ENCODE measurements around the gene CAMK2N1. TPM values are rescaled to one million over a fixed set of nuclear protein-coding genes. Genes with fewer than 3 reads are reported as not detected.
A peak's percentile ranks its signal among the peaks of the same experiment; 100 is the strongest.
"Not testable (repeated sequence)": the region's sequence is repeated elsewhere in the genome, so short reads cannot be mapped to it uniquely, and the experiment has no call there.

The CAMK2N1 gene
- total RNA-seq, 3 donors from 2014 or later = 5.6 to 26.9 (median 17.0) TPM

DNA sequence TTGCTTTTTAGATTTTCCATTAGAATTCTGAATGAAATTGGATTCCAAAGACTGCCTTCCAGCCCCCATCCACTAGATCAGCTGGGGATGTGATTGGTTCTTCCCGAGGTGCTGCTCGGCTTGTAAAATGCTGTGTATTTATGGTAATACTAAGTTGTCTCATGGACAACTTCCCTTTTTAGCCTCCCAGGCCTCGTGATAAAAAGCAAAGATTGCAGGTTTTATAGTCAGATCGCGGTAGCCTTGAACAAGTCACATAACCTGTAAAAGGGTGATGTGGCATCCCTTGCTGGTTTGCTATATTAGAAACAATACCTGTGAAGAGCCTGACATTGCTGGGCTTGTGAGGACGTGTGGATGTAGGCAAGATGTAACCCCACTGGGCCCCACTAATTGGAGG is 11.5 kb upstream of the CAMK2N1 start:
- TF ChIP-seq POLR2A (IDR thresholded peaks at IDR 0.05) (no peak), POLR2AphosphoS5 (IDR thresholded peaks at IDR 0.05) (no peak)
- TF ChIP-seq, protein P1, sequence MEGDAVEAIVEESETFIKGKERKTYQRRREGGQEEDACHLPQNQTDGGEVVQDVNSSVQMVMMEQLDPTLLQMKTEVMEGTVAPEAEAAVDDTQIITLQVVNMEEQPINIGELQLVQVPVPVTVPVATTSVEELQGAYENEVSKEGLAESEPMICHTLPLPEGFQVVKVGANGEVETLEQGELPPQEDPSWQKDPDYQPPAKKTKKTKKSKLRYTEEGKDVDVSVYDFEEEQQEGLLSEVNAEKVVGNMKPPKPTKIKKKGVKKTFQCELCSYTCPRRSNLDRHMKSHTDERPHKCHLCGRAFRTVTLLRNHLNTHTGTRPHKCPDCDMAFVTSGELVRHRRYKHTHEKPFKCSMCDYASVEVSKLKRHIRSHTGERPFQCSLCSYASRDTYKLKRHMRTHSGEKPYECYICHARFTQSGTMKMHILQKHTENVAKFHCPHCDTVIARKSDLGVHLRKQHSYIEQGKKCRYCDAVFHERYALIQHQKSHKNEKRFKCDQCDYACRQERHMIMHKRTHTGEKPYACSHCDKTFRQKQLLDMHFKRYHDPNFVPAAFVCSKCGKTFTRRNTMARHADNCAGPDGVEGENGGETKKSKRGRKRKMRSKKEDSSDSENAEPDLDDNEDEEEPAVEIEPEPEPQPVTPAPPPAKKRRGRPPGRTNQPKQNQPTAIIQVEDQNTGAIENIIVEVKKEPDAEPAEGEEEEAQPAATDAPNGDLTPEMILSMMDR (IDR thresholded peaks at IDR 0.05) = no peak
- intact Hi-C loops (cut with DNase I; ENCODE audit: low total_unique reads) = loop anchor here (10.0 kb wide), 1 partner anchor 123 kb away; no protein-coding TSS in a partner anchor
- H3K4me1 ChIP-seq = no peaks in the 10 kb centered on the region
- H3K36me3 ChIP-seq = peaks cover 9% of the 10 kb centered on the region
- H3K9me3 ChIP-seq = no peaks in the 10 kb centered on the region
- no peaks in the 10 kb centered on the region for H3K27me3 ChIP-seq
- no peak overlapping the region for H3K27ac ChIP-seq
- no peak overlapping the region for H3K4me3 ChIP-seq
- DNase-seq (ENCODE audit: low spot score in 2 of 2) = no peak

GRCh38 chr1:20496725-20497383 is 10.8 kb upstream of the CAMK2N1 start:
- H3K9me3 ChIP-seq; H3K36me3 ChIP-seq; DNase-seq (ENCODE audit: low spot score in 2 of 2); H3K4me1 ChIP-seq; H3K4me3 ChIP-seq; H3K27ac ChIP-seq; H3K27me3 ChIP-seq: not testable (repeated sequence)
- intact Hi-C loops (cut with DNase I; ENCODE audit: low total_unique reads) = loop anchor here (10.0 kb wide), 1 partner anchor 122 kb away; no protein-coding TSS in a partner anchor

- no peaks in the 10 kb centered on the region for H3K27me3 ChIP-seq
- no peak overlapping the region for H3K27ac ChIP-seq
- peaks cover 9% of the 10 kb centered on the region for H3K36me3 ChIP-seq
- intact Hi-C loops (cut with DNase I; ENCODE audit: low total_unique reads) = loop anchor here (10.0 kb wide), 1 partner anchor 121 kb away; no protein-coding TSS in a partner anchor
- H3K4me3 ChIP-seq = no peak overlapping the region
- TF ChIP-seq POLR2A (IDR thresholded peaks at IDR 0.05) = no peak
- no peak for TF ChIP-seq POLR2AphosphoS5 (IDR thresholded peaks at IDR 0.05)
- TF ChIP-seq, protein P1 (IDR thresholded peaks at IDR 0.05) = no peak
- H3K9me3 ChIP-seq = no peaks in the 10 kb centered on the region
- no peak for DNase-seq (ENCODE audit: low spot score in 2 of 2)
- H3K4me1 ChIP-seq = no peaks in the 10 kb centered on the region
Observed at GRCh38 chr1:20496241-20496661, 10.2 kb upstream of the CAMK2N1 start.

DNA sequence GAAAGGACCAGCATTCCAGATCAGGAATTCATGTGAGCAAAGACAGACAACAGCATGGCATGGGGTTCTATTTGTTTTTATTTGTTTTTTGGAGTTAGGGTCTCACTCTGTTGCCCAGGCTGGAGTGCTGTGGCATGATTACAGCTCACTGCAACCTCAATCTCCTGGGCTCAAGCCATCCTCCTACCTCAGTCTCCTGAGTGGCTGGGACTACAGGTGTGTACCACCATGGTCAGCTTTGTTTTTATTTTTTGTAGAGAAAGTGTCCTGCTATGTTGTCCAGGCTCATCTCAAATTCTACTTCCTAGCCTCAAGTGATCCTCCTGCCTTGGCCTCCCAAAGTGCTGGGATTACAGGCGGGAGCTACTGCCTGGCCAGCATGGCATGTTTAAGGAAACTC is 9.7 kb upstream of the CAMK2N1 start:
- H3K36me3 ChIP-seq = peaks cover 8% of the 10 kb centered on the region
- TF ChIP-seq POLR2A (IDR thresholded peaks at IDR 0.05) (no peak), POLR2AphosphoS5 (IDR thresholded peaks at IDR 0.05) (no peak)
- TF ChIP-seq, protein P1 (IDR thresholded peaks at IDR 0.05) = no peak
- no peak overlapping the region for H3K27ac ChIP-seq
- intact Hi-C loops (cut with DNase I; ENCODE audit: low total_unique reads) = loop anchor here (10.0 kb wide), 1 partner anchor 121 kb away; no protein-coding TSS in a partner anchor
- H3K4me3 ChIP-seq = no peak overlapping the region
- no peaks in the 10 kb centered on the region for H3K4me1 ChIP-seq
- H3K27me3 ChIP-seq = no peaks in the 10 kb centered on the region
- DNase-seq (ENCODE audit: low spot score in 2 of 2) = no peak
- H3K9me3 ChIP-seq = no peaks in the 10 kb centered on the region

DNA sequence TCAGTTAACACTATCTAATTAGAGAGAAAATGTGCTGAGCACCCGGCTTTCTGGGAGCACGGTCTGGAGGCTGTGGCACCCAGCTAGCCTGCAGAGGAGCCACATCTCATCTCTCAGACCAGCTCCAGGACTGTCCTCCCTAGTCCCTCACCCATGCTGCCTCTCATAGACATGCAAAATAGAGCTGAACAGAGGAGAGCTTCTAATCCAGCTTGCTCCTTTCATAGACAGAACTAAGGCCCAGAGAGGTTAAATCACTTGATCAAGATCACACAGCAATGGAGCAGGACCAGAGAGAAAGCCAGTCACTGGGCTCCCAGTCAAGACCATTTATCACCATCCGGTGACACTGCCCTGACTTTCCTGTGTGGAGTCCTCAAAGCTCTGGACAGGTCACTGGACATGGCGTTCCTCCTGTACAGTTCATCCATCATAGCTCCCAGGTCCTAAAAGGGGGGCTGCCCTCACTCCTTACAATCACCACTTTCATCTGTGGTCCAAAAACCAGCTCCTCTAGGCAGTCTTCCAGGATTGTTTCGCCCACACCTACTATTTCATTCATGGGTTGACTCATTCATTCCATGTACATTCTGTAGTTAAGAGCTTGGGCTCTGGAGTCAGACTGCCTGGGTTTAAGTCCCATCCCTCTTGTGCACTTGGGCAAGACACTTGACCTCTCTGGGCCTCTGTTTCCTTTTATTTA is 8.8 kb upstream of the CAMK2N1 start:
- peak in 1 of 3 donors; percentile 14 for TF ChIP-seq POLR2AphosphoS5 (IDR thresholded peaks at IDR 0.05)
- TF ChIP-seq POLR2A (IDR thresholded peaks at IDR 0.05) = no peak
- TF ChIP-seq, protein P1 (IDR thresholded peaks at IDR 0.05) = no peak
- Histone ChIP-seq H3K27ac (no peak overlapping the region), H3K4me3 (no peak overlapping the region), H3K27me3 (no peaks in the 10 kb centered on the region), H3K9me3 (no peaks in the 10 kb centered on the region), H3K4me1 (no peaks in the 10 kb centered on the region), H3K36me3 (no peaks in the 10 kb centered on the region)
- DNase-seq (ENCODE audit: low spot score in 2 of 2) = no peak
- intact Hi-C loops (cut with DNase I; ENCODE audit: low total_unique reads) = loop anchor here (10.0 kb wide), 1 partner anchor 120 kb away; no protein-coding TSS in a partner anchor
